GM10847 (cell line): ENCODE data around the gene FHL2.

ENCODE experiments used
- POLR2A ChIP-seq: IDR thresholded peaks from 2 replicates; pipeline ENCODE4 v1.6.1; 2011; ENCODE audit not compliant: insufficient read length; ENCODE audit errors: extremely low read depth

FHL2 gene

GRCh38 chr2:105329197-105329554, 69.7 kb downstream of the FHL2 start:
- no peak for TF ChIP-seq POLR2A

DNA sequence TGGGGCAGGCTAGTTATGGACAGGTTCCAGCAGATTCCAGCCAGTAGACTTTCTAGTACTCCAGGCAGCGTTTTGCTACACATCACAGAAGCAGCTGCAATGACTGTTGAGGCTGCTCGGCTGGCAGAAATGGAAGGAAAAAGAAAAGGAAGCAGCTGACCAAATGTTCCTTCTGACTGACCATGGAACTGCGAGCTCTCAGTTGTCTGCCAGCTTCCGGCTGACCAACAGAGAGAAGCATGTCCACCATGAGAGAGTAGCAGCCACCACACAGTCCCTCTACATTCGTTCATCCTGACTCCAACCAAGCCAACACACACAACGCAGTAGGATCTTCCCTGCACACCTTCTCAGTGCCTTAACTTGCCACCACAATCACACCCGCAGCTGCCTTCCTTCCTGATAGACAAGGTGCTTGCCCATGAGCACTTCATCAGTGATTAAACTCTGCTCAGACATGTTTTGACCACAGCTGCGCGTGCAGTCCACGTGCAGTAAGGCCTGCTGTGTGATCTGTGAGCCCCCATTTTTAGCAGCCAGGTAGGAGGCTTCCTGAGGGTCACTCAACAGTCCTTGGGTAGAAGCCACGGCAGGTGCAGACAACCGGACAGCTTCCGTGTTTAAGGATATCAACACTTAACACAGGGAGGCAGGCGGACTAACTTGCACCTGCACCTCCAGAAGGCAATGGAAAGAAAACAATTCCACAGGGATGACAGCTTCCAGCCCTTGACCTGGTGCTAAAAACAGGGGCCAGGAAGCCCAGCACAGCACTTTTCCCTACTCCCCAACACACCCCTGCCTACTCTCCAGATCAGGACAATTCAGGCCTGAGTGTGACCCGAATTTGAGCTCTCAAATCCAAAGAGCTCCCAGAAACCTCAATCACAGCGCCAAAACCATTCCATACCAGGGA, 70.3 kb downstream of the FHL2 start:
- no peak for TF ChIP-seq POLR2A

- no peak for TF ChIP-seq POLR2A
Observed at GRCh38 chr2:105327690-105328089, 71.2 kb downstream of the FHL2 start.

- no peak for TF ChIP-seq POLR2A
Observed at GRCh38 chr2:105325389-105325963, 73.4 kb downstream of the FHL2 start.

GRCh38 chr2:105324732-105325131, 74.1 kb downstream of the FHL2 start:
- TF ChIP-seq POLR2A: no peak

- no peak for TF ChIP-seq POLR2A
Observed at GRCh38 chr2:105324101-105324500, 74.8 kb downstream of the FHL2 start.

GRCh38 chr2:105323111-105323510, 75.7 kb downstream of the FHL2 start:
- no peak for TF ChIP-seq POLR2A

DNA sequence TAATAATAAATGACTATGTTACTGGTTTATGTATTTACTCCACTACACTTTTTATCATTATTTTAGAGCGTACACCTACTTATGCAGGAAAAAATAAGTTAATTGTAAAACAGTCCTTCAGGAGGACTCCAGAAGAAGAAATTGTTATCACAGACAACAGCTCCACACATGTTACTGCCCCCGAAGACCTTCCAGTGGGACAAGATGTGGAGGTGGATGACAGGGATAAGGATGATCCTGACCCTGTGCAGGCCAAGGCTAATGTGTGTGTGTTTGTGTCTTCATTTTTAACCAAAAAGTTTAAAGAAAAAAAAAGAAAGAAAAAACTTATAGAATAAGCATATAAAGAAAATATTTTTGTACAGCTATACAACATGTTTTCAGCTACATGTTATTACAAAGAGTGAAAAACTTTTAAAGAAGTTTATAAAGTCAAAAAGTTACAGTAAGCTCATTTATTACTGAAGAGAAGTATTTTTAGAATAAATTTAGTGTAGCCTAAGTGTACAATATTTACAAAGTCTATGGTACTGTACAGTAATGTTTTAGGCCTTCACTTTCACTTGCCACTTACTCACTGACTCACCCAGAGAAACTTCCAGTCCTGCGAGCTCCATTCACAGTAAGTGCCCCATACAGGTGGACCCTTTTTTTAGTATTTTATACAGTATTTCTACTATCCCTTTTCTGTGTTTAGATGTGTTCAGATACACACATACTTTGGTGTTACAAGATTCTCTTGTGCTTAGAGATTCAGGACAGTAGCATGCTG, 76.8 kb downstream of the FHL2 start:
- no peak for TF ChIP-seq POLR2A

GRCh38 chr2:105320651-105321215, 78.1 kb downstream of the FHL2 start:
- TF ChIP-seq POLR2A: no peak

DNA sequence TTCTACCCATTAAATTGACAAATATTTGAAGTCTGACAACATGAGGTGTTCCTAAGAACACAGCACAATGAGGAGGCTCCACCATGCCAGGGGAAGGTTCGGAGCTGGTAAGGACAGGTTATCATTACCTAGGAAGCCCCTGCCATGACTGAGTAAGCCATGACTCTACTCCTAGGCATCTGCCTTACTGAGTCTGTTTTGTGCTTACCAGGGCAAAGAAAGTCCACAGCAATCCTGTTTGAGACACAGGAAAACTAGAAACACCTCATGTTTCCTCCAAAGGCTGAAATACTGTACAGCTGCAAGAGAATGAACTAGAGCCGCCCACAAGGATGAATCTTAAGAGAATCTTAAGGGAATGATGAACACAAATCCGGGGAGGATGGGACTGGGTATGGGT, 80.9 kb downstream of the FHL2 start:
- TF ChIP-seq POLR2A: no peak

GRCh38 chr2:105315314-105315713, 83.5 kb downstream of the FHL2 start:
- TF ChIP-seq POLR2A: no peak

DNA sequence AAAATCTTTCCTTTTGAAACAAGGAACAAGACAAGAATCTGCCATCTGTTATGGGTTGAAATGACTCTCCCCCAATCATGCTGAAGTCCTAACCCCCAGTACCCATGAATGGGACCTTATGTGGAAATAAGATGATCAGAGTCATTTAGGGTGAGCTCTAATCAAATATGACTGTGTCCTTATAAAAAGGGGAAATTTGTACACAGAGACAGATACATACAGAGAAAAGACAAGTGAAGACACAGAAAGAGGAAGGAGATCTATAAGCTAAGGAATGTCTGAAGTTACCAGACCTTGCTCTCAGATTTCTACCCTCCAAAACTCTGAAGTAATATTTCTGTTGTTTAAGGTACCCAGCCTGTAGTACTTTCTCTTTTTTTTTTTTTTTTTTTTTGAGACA, 85.0 kb downstream of the FHL2 start:
- TF ChIP-seq POLR2A: no peak
